Endothelial cell (in vitro differentiated cells): ENCODE data around the gene LRIG3. TPM values are rescaled to one million over a fixed set of nuclear protein-coding genes. Genes with fewer than 3 reads are reported as not detected.

Source experiments
- DNase-seq: peaks from one replicate; pipeline ENCODE4 v3.0.0; 2021; ENCODE audit warnings: low spot score
- H3K27ac Mint-ChIP-seq: one replicate; pipeline ENCODE4 v1.8.0; 2021; ENCODE audit warnings: mixed read lengths, inconsistent platforms; ENCODE audit not compliant: unreplicated experiment
- H3K27me3 Mint-ChIP-seq: one replicate; pipeline ENCODE4 v1.8.0; 2021; ENCODE audit warnings: mild to moderate bottlenecking, moderate library complexity, mixed read lengths, inconsistent platforms; ENCODE audit not compliant: unreplicated experiment
- H3K36me3 Mint-ChIP-seq: one replicate; pipeline ENCODE4 v1.8.0; 2021; ENCODE audit warnings: mild to moderate bottlenecking, low read depth, mixed read lengths, inconsistent platforms; ENCODE audit not compliant: unreplicated experiment
- H3K4me1 Mint-ChIP-seq: one replicate; pipeline ENCODE4 v1.8.0; 2021; ENCODE audit warnings: mild to moderate bottlenecking, mixed read lengths, inconsistent platforms; ENCODE audit not compliant: unreplicated experiment
- H3K4me3 Mint-ChIP-seq: one replicate; pipeline ENCODE4 v1.8.0; 2021; ENCODE audit warnings: mild to moderate bottlenecking, mixed read lengths, inconsistent platforms; ENCODE audit not compliant: unreplicated experiment
- H3K9me3 Mint-ChIP-seq: one replicate; pipeline ENCODE4 v1.8.0; 2021; ENCODE audit warnings: mixed read lengths, inconsistent platforms; ENCODE audit not compliant: unreplicated experiment
- CTCF ChIP-seq: fragments of 200-600 bp; sonication (generic); IDR thresholded peaks from one replicate; pipeline ENCODE4 v1.5.0; 2021; ENCODE audit warnings: antibody characterized with exemption; ENCODE audit not compliant: unreplicated experiment
- total RNA-seq: library from RNA; stranded (reverse); fragmentation: NEBNext Ultra II Directional; extraction: Animal tissue kit (Norgen Biotek cat#: 25700); gene quantifications from one replicate; pipeline ENCODE4 v1.2.1, GENCODE V29; 2021; ENCODE audit not compliant: unreplicated experiment

Gene LRIG3
- total RNA-seq, 1 donor from 2014 or later, result 103 TPM

DNA sequence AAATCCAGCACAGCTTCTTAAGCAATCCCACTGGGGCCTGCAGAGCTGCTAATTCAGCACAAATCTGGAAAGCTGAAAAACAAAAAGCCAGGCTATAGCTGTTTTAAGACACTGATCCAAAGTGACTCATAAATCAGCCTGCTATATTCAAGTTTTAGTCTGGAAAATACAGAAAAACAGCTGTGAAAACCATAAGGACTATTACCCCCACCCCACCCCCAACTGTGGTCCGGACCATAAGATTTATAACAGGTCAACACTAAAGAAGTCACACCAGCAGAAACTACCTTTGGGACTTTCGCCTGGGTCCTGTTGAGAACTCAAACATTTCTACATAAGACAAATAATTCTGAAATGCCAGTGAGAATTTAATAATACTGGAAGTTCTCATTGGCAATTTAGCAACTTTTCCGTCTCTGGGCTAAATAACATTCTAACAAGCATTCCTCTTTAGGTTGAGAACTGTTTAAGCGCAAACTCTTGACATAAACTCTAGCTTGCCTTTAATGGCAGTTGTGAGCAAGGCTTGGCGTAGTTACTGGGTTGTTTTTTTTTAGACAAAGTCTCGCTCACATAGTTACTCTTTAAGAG is 3.3 kb downstream of the LRIG3 start:
- no peak for DNase-seq
- TF ChIP-seq CTCF, result no peak
- no peak overlapping the region for H3K27ac Mint-ChIP-seq

DNA sequence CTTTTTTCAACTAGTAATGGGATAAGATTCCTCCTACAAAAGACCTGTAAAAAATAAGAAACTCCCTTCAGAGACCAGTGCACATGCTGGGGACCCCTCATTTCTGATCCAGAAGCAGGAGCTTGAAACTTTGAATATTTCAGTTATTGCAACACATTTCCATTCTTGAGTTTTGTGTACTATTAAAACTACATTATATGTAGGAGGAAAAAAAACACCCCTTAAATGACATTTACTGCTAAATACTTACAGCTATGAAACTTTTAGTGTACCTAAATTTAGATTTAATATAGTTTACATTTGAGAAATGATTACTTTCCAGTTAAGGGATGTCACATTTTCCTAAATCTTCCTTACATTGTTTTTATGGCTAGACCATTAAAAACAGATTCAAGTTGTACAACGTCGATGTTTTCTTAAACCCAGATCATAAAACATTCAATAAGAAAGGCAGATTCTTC is 4.1 kb downstream of the LRIG3 start:
- Mint-ChIP-seq H3K36me3 (peaks cover 31% of the 10 kb centered on the region), H3K9me3 (no peaks in the 10 kb centered on the region), H3K4me1 (peaks cover 36% of the 10 kb centered on the region), H3K27me3 (peaks cover 2% of the 10 kb centered on the region), H3K27ac (no peak overlapping the region), H3K4me3 (peak overlapping the region; percentile 83)
- TF ChIP-seq CTCF, result no peak
- DNase-seq, result no peak

More for the DNA sequence above, 3.3 kb downstream of the LRIG3 start:
- Mint-ChIP-seq H3K9me3 (no peaks in the 10 kb centered on the region), H3K36me3 (peaks cover 26% of the 10 kb centered on the region), H3K27me3 (peaks cover 2% of the 10 kb centered on the region), H3K4me3 (peak overlapping the region; percentile 96), H3K4me1 (peaks cover 40% of the 10 kb centered on the region)

GRCh38 chr12:58915634-58916033 is 4.7 kb downstream of the LRIG3 start:
- TF ChIP-seq CTCF, result no peak
- Mint-ChIP-seq H3K27me3 (peaks cover 2% of the 10 kb centered on the region), H3K4me3 (peak overlapping the region; percentile 80), H3K4me1 (peaks cover 33% of the 10 kb centered on the region), H3K9me3 (no peaks in the 10 kb centered on the region), H3K27ac (no peak overlapping the region), H3K36me3 (peaks cover 35% of the 10 kb centered on the region)
- no peak for DNase-seq

DNA sequence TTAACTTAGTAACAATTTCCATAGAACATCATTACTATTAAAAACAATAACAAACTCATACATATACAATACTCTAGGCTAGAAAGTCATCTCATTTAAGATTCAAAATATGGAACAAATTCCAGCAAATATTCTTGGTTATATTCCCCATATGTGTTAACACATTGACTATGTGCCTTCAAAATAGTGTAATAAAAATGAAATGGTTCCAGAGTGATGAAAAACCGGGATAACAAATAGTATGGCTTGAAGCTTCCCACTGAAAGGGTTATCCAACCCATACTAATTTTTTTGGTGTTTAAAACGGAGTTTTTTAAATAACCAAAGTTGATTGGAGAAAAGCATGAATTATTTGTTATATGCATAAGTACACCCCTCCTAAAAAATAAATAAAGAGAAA is 5.3 kb downstream of the LRIG3 start:
- DNase-seq, result no peak
- Mint-ChIP-seq H3K4me1 (peaks cover 31% of the 10 kb centered on the region), H3K4me3 (no peak overlapping the region), H3K27me3 (peaks cover 2% of the 10 kb centered on the region), H3K9me3 (no peaks in the 10 kb centered on the region), H3K36me3 (peaks cover 38% of the 10 kb centered on the region), H3K27ac (peak overlapping the region; percentile 9)
- TF ChIP-seq CTCF, result no peak

DNA sequence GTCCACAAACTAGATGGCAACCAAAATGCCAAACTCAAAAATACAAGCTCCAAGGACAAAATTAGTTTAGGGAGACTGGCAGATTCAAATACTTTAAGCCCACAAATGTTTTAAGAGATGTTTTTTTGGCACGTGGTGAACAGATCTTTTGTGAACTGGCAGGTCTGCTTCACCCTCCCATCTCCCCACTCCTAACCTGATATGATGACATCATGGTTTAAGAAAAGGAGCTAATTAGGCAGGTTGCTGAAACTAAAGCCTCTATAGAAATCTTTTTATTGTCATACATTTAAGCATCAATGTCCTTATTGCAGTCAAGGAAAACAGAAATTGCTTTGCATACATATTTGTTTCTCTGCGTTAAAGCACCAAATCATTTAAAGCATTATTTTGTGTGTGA is 5.8 kb downstream of the LRIG3 start:
- TF ChIP-seq CTCF, result no peak
- H3K4me1 Mint-ChIP-seq, result peaks cover 31% of the 10 kb centered on the region
- H3K9me3 Mint-ChIP-seq, result no peaks in the 10 kb centered on the region
- H3K27ac Mint-ChIP-seq, result no peak overlapping the region
- no peak for DNase-seq
- H3K4me3 Mint-ChIP-seq, result no peak overlapping the region
- peaks cover 2% of the 10 kb centered on the region for H3K27me3 Mint-ChIP-seq
- H3K36me3 Mint-ChIP-seq, result peaks cover 40% of the 10 kb centered on the region
